ENCODE results near the gene DGKQ.

DNA sequence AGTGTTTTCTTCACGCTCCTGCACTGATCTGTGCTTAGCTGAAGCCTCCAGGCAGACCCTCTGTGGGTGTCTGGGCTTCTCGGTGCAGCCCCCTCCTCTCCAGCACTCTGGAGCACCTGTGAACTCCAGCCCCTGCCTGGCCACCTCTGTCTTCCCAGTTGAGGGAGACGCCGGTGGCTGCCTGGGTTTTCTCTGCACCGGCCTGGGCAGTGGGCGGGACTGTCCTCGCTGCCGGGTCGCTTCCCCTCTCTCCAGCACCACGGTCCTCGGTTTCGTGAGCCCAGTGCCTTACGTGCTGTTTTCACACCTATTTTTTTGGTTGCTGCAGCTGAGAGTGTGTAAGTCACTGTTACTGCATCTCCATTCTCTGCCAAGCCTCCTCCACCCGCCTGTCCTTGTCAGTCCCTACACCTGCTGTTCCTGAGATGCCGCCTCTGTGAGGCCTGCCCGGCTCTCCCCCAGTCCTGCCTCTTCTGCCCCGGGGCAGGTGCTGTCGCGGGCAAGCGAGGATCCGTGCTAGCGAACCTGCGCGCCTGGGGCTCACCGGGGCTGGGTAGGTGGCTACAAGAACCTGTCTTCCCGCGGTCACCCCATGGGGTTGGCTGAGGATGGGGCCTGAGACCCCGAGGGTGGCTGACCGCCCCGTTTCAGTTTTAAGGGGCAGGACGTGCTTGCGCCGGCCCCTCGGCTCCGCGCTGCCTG lies 35.6 kb upstream of the DGKQ start:
- TF ChIP-seq, protein P1, sequence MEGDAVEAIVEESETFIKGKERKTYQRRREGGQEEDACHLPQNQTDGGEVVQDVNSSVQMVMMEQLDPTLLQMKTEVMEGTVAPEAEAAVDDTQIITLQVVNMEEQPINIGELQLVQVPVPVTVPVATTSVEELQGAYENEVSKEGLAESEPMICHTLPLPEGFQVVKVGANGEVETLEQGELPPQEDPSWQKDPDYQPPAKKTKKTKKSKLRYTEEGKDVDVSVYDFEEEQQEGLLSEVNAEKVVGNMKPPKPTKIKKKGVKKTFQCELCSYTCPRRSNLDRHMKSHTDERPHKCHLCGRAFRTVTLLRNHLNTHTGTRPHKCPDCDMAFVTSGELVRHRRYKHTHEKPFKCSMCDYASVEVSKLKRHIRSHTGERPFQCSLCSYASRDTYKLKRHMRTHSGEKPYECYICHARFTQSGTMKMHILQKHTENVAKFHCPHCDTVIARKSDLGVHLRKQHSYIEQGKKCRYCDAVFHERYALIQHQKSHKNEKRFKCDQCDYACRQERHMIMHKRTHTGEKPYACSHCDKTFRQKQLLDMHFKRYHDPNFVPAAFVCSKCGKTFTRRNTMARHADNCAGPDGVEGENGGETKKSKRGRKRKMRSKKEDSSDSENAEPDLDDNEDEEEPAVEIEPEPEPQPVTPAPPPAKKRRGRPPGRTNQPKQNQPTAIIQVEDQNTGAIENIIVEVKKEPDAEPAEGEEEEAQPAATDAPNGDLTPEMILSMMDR (IDR thresholded peaks at IDR 0.05; ENCODE audit: insufficient read depth, low read length, poor library complexity, severe bottlenecking): no peak
- no peak for TF ChIP-seq EZH2phosphoT487 (conservative IDR thresholded peaks at IDR 0.05; ENCODE audit: low read length)

All from SU-DHL-6 (cell line).